A549 (cell line): ENCODE measurements around the gene SERTAD4. TPM values are rescaled to one million over a fixed set of nuclear protein-coding genes. Genes with fewer than 3 reads are reported as not detected.

Source experiments
- ATAC-seq, 2 experiments: fragments of 200-7000 bp in 1 of 2; fragments of >200 bp in 1 of 2; cut with Nextera tagmentation in 1 of 2; cut with Tn5 transposase in 1 of 2; 3 replicates each; pipeline versions ENCODE4 v1.8.0 to v1.9.1; 2018 to 2020; ENCODE audit warnings: mild to moderate bottlenecking in 1 of 2, moderate library complexity in 1 of 2
- CTCF ChIA-PET: fragments of 300-600 bp; sonication (Branson Sonifier 250); formaldehyde crosslinking; extraction: SDS; loops from one replicate; lab custom pipeline; 2021; ENCODE audit warnings: antibody characterized with exemption, inconsistent platforms; lab: Yijun Ruan, JAX
- POLR2A ChIA-PET: fragments of 350-600 bp; formaldehyde crosslinking; extraction: SDS; loops from one replicate; lab custom pipeline; 2021; ENCODE audit warnings: antibody characterized with exemption, inconsistent platforms; lab: Yijun Ruan, JAX
- DNase-seq, 2 experiments: peaks; one replicate each; pipeline versions ENCODE4 v3.0.0 to v3.0.0-alpha.2; 2011 to 2016; ENCODE audit warnings: low read depth in 1 of 2, low spot score in 1 of 2
- FAIRE-seq: peaks from 2 replicates; lab custom pipeline; 2011; peaks lifted over from hg19 to GRCh38; lab: Jason Lieb, UNC
- H3K27ac ChIP-seq, 2 experiments: fragments of >200 bp; sonication (Bioruptor Twin); formaldehyde crosslinking; 3 replicates each; pipeline ENCODE4 v1.5.1; 2016 to 2017
- H3K4me1 ChIP-seq: fragments of >200 bp; sonication (Bioruptor Twin); formaldehyde crosslinking; 3 replicates; pipeline ENCODE4 v1.6.1; 2016
- H3K4me2 ChIP-seq: fragments of >200 bp; sonication (Bioruptor Twin); formaldehyde crosslinking; 3 replicates; pipeline ENCODE4 v1.6.1; 2016
- H3K4me3 ChIP-seq: fragments of >200 bp; sonication (Bioruptor Twin); formaldehyde crosslinking; 3 replicates; pipeline ENCODE4 v1.5.1; 2016
- H3K9me3 ChIP-seq: fragments of >200 bp; sonication (Bioruptor Twin); formaldehyde crosslinking; 3 replicates; pipeline ENCODE4 v1.6.1; 2016
- CBX8 ChIP-seq: fragments of 200-600 bp; sonication (generic); IDR thresholded peaks from 2 replicates; pipeline ENCODE4 v1.6.1; 2016
- CHD4 ChIP-seq: fragments of 200-600 bp; sonication (generic); IDR thresholded peaks from 2 replicates; pipeline ENCODE4 v1.6.1; 2016; ENCODE audit warnings: antibody characterized with exemption, mild to moderate bottlenecking, borderline replicate concordance
- EHMT2 ChIP-seq: fragments of 200-600 bp; sonication (generic); IDR thresholded peaks from 2 replicates; pipeline ENCODE4 v1.6.1; 2016; ENCODE audit warnings: antibody characterized with exemption, low read depth, mild to moderate bottlenecking, moderate library complexity
- HOXB13 ChIP-seq: fragments of 250-450 bp; sonication (Bioruptor Pico); IDR thresholded peaks from 2 replicates; pipeline ENCODE4 v1.5.0; 2020; ENCODE audit warnings: low read depth, mild to moderate bottlenecking, moderate library complexity
- JUN ChIP-seq, 2 experiments: fragments of >200 bp; sonication (Bioruptor Twin); formaldehyde crosslinking; IDR thresholded peaks; 2 replicates in 1 of 2; 3 replicates in 1 of 2; pipeline ENCODE4 v1.6.1; 2016 to 2017
- JUNB ChIP-seq: fragments of >200 bp; sonication (Bioruptor Twin); formaldehyde crosslinking; IDR thresholded peaks from 2 replicates; pipeline ENCODE4 v1.6.1; 2016
- NFE2L2 ChIP-seq: fragments of 150-350 bp; conservative IDR thresholded peaks from 2 replicates; pipeline ENCODE4 v1.6.1; 2014; ENCODE audit warnings: low read length
- POLR2A ChIP-seq: IDR thresholded peaks from 2 replicates; pipeline ENCODE4 v1.6.1; 2012; ENCODE audit warnings: mild to moderate bottlenecking, low read length
- RAD21 ChIP-seq, 2 experiments: fragments of >200 bp in 1 of 2; sonication (Bioruptor Twin) in 1 of 2; formaldehyde crosslinking in 1 of 2; IDR thresholded peaks in 1 of 2; conservative IDR thresholded peaks in 1 of 2; 2 replicates in 1 of 2; 3 replicates in 1 of 2; pipeline ENCODE4 v1.6.1; 2012 to 2018; ENCODE audit warnings: inconsistent platforms in 1 of 2
- RCOR1 ChIP-seq: fragments of 150-350 bp; IDR thresholded peaks from 2 replicates; pipeline ENCODE4 v1.6.1; 2014; ENCODE audit warnings: antibody characterized with exemption, low read length, low read depth
- SREBF2 ChIP-seq: fragments of 450-650 bp; IDR thresholded peaks from 2 replicates; pipeline ENCODE4 v1.6.1; 2014; ENCODE audit warnings: mild to moderate bottlenecking, moderate library complexity
- ZC3H11A ChIP-seq: fragments of 450-650 bp; IDR thresholded peaks from 2 replicates; pipeline ENCODE4 v1.6.1; 2014; ENCODE audit warnings: antibody characterized with exemption, mild to moderate bottlenecking
- WGBS: methylation state at CpG from one replicate; pipeline ENCODE4 v1.1.6; 2017; ENCODE audit errors: missing lambda C conversion rate; 5-methylcytosine and 5-hydroxymethylcytosine counted together
- polyA plus RNA-seq, 4 experiments: library from polyadenylated mRNA; depleted of rRNA in 3 of 4; stranded (reverse); fragments of >200 nt; fragmentation: RNase III in 1 of 4; extraction: RNeasy Plus Mini Kit Qiagen cat#74134 plus additional on column Dnase treatment in 1 of 4; gene quantifications; 2 replicates in 3 of 4; 3 replicates in 1 of 4; pipeline ENCODE4 v1.2.3, GENCODE V29; 2011 to 2017
- TF ChIP-seq, protein P1 (sequence below): fragments of >200 bp; sonication (Bioruptor Twin); formaldehyde crosslinking; IDR thresholded peaks from 2 replicates; pipeline ENCODE4 v1.6.1; 2016
- TF ChIP-seq, protein P2 (sequence below): fragments of 200-600 bp; sonication (generic); IDR thresholded peaks from 2 replicates; pipeline ENCODE4 v1.6.1; 2016; ENCODE audit warnings: antibody characterized with exemption, mild to moderate bottlenecking, moderate library complexity
- TF ChIP-seq, protein P3 (sequence below): fragments of >200 bp; sonication (Bioruptor Twin); formaldehyde crosslinking; IDR thresholded peaks from 3 replicates; pipeline ENCODE4 v1.6.1; 2016
- TF ChIP-seq, protein P4 (sequence below): fragments of 250-450 bp; sonication (Bioruptor Pico); IDR thresholded peaks from 2 replicates; pipeline ENCODE4 v1.5.0; 2020; ENCODE audit warnings: low read depth, mild to moderate bottlenecking, moderate library complexity
- TF ChIP-seq, protein P5 (sequence below): fragments of 450-650 bp; IDR thresholded peaks from 2 replicates; pipeline ENCODE4 v1.6.1; 2014; ENCODE audit warnings: antibody characterized with exemption

The SERTAD4 gene
- polyA plus RNA-seq, 2 of the 4 experiments (the other 2 are of a cell fraction), result 0.62 to 0.71 TPM

DNA sequence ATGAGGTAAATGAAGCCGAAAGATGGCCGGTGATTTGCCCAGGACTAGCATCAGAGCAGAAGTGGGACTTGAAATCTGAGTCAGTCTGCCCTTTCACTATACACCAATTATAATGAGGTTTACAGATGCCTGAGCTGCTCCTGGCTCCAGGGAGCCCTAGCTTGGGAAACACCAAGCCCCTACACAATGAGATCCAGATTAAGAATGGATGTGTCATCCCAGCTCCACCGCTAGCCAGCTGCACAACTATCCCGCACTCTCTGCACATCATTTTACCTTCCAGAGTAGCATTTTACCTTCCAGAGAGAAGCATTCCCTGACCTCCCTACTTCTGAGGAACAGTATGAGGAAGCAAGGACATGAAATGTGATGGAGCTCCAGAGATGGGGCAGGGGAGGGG lies 27.0 kb downstream of the SERTAD4 start:
- Histone ChIP-seq H3K4me1 (no peaks in the 10 kb centered on the region), H3K27ac (no peak overlapping the region), H3K4me3 (no peak overlapping the region), H3K9me3 (no peaks in the 10 kb centered on the region), H3K4me2 (no peak overlapping the region)
- no peak for TF ChIP-seq NFE2L2
- no peak for TF ChIP-seq RAD21 (conservative IDR thresholded peaks at IDR 0.05 in 1 of 2, IDR thresholded peaks at IDR 0.05 in 1 of 2)
- TF ChIP-seq, protein P1, sequence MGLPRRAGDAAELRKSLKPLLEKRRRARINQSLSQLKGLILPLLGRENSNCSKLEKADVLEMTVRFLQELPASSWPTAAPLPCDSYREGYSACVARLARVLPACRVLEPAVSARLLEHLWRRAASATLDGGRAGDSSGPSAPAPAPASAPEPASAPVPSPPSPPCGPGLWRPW, result no peak
- TF ChIP-seq, protein P2, sequence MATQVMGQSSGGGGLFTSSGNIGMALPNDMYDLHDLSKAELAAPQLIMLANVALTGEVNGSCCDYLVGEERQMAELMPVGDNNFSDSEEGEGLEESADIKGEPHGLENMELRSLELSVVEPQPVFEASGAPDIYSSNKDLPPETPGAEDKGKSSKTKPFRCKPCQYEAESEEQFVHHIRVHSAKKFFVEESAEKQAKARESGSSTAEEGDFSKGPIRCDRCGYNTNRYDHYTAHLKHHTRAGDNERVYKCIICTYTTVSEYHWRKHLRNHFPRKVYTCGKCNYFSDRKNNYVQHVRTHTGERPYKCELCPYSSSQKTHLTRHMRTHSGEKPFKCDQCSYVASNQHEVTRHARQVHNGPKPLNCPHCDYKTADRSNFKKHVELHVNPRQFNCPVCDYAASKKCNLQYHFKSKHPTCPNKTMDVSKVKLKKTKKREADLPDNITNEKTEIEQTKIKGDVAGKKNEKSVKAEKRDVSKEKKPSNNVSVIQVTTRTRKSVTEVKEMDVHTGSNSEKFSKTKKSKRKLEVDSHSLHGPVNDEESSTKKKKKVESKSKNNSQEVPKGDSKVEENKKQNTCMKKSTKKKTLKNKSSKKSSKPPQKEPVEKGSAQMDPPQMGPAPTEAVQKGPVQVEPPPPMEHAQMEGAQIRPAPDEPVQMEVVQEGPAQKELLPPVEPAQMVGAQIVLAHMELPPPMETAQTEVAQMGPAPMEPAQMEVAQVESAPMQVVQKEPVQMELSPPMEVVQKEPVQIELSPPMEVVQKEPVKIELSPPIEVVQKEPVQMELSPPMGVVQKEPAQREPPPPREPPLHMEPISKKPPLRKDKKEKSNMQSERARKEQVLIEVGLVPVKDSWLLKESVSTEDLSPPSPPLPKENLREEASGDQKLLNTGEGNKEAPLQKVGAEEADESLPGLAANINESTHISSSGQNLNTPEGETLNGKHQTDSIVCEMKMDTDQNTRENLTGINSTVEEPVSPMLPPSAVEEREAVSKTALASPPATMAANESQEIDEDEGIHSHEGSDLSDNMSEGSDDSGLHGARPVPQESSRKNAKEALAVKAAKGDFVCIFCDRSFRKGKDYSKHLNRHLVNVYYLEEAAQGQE, result no peak
- TF ChIP-seq ZC3H11A, result no peak
- no peak for TF ChIP-seq CBX8
- TF ChIP-seq CHD4, result no peak
- TF ChIP-seq, protein P3, sequence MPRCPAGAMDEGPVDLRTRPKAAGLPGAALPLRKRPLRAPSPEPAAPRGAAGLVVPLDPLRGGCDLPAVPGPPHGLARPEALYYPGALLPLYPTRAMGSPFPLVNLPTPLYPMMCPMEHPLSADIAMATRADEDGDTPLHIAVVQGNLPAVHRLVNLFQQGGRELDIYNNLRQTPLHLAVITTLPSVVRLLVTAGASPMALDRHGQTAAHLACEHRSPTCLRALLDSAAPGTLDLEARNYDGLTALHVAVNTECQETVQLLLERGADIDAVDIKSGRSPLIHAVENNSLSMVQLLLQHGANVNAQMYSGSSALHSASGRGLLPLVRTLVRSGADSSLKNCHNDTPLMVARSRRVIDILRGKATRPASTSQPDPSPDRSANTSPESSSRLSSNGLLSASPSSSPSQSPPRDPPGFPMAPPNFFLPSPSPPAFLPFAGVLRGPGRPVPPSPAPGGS, result no peak
- TF ChIP-seq JUN (IDR thresholded peaks at IDR 0.05), result no peak
- ChIA-PET POLR2A (no interaction called here), CTCF (interaction anchor here (1.3 to 1.6 kb wide), 2 partner anchors 10 to 19 kb away, joined by 3 to 5 read pairs; no protein-coding TSS in a partner anchor)
- no peak for DNase-seq
- FAIRE-seq, result no peak
- 72% methylated on average over 4 of the region's 4 CpGs for WGBS
- no peak for ATAC-seq

DNA sequence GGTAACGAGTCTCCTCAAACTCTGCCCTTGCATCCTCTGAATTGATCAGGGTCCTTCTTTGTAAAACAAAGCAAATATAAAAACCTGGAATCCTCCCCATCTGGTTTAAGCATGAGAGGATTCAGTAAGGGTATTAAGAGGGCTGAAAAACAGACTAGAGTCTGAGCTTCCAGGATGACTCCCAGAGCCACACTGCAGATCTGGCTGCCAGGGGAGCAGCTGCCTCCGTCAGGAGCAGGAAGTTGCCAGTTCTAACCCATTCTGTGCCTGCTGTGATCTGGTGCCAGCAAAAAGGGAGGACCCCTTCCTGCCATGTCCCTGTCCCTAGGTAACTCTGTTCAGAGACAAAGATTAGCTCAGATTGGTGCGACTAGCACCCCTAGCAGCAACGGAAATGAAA lies 27.5 kb downstream of the SERTAD4 start:
- 62% methylated on average over 4 of the region's 4 CpGs for WGBS

More for the DNA sequence above, 27.5 kb downstream of the SERTAD4 start:
- H3K4me1 ChIP-seq, result peaks cover 5% of the 10 kb centered on the region; the same call in 1 of the 3 replicates
- CTCF ChIA-PET, result interaction anchor here (0.7 to 1.3 kb wide), 2 partner anchors 20 to 847 kb away, joined by 3 to 5 read pairs; no protein-coding TSS in a partner anchor
- H3K4me3 ChIP-seq, result no peak overlapping the region
- POLR2A ChIA-PET, result no interaction called here
- DNase-seq, result no peak
- no peaks in the 10 kb centered on the region for H3K9me3 ChIP-seq
- FAIRE-seq, result no peak
- no peak for ATAC-seq
- no peak overlapping the region for H3K27ac ChIP-seq
- no peak for TF ChIP-seq POLR2A
- no peak for TF ChIP-seq EHMT2
- TF ChIP-seq, protein P1, result no peak
- no peak for TF ChIP-seq RCOR1
- TF ChIP-seq, protein P4, sequence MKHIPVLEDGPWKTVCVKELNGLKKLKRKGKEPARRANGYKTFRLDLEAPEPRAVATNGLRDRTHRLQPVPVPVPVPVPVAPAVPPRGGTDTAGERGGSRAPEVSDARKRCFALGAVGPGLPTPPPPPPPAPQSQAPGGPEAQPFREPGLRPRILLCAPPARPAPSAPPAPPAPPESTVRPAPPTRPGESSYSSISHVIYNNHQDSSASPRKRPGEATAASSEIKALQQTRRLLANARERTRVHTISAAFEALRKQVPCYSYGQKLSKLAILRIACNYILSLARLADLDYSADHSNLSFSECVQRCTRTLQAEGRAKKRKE (CRISPR knock-in tag), result no peak
- no peak for TF ChIP-seq HOXB13
- TF ChIP-seq, protein P5, sequence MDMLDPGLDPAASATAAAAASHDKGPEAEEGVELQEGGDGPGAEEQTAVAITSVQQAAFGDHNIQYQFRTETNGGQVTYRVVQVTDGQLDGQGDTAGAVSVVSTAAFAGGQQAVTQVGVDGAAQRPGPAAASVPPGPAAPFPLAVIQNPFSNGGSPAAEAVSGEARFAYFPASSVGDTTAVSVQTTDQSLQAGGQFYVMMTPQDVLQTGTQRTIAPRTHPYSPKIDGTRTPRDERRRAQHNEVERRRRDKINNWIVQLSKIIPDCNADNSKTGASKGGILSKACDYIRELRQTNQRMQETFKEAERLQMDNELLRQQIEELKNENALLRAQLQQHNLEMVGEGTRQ, result no peak
- no peak for TF ChIP-seq JUNB
- no peak for TF ChIP-seq CBX8
- TF ChIP-seq SREBF2, result no peak
- no peak overlapping the region for H3K4me2 ChIP-seq
